ENCODE measurements around the gene STX3. TPM values are rescaled to one million over a fixed set of nuclear protein-coding genes. Genes with fewer than 3 reads are reported as not detected.

STX3 gene
- total and polyA plus RNA-seq, 2 of the 8 experiments (the other 6 are each of a cell fraction or from before 2014, with no cell fraction given): 50.5 to 56.1 TPM

DNA sequence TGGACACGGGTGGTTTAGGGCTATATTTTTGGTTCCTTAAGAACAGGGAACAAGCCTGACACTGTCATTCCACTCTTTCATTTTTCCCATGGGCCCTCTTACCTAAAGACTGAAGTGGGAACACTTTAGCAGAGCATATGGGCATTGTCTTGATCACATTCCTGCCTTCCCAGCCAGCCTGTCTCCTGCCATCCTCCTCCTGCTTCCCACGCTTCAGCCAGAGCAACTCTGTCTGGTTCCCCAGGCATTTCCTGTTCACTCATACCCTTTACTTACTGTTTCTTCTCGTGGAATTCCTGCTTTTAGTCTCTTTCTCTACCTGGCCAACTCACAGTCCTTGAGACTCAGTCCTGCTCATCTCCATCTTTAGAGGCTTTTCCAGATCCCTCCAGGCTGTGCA, 32.6 kb downstream of the STX3 start:
- no peak overlapping the region for H2AK5ac ChIP-seq (ENCODE audit: low read depth, low read length)
- H3K79me2 ChIP-seq (ENCODE audit: control insufficient read depth in 1 of 2, insufficient read depth in 2 of 2, low read length in 2 of 2): no peaks in the 10 kb centered on the region
- H3K36me3 ChIP-seq (ENCODE audit: control insufficient read depth in 2 of 4, insufficient read depth in 4 of 4, low read length in 3 of 4): peaks cover 10 to 54% (median 33%) of the 10 kb centered on the region in 4 experiments; a peak in 7 of 8 replicates
- ChIA-PET CTCF (ENCODE audit: partially characterized antibody) (interaction anchor here (0.6 to 2.0 kb wide), 7 partner anchors 12 to 119 kb away, joined by 3 to 5 read pairs (median 3); partner anchors contain the start of genes PATL1 and STX3), POLR2A (ENCODE audit: partially characterized antibody) (interaction anchor here (1.0 kb wide), 1 partner anchor 15 kb away, joined by 3 read pairs; no protein-coding TSS in a partner anchor)
- no peak overlapping the region for H2AFZ ChIP-seq (ENCODE audit: low read length)
- H3K9me3 ChIP-seq (ENCODE audit: insufficient read depth in 2 of 2, low read depth in 1 of 2, low read length in 1 of 2): peaks cover 0 to 4% of the 10 kb centered on the region in 2 experiments; a peak in 1 of 4 replicates
- no peak overlapping the region for H3K4ac ChIP-seq (replicated peaks; ENCODE audit: insufficient read length, low read depth, low read length)
- no peak overlapping the region for H3K27ac ChIP-seq (ENCODE audit: low read depth, low read length)
- no peaks in the 10 kb centered on the region; the same call in 1 of the 2 replicates for H3K23me2 ChIP-seq (ENCODE audit: low read depth, low read length)
- no peak overlapping the region for H2BK12ac ChIP-seq (ENCODE audit: low read depth, low read length)
- H2BK20ac ChIP-seq (ENCODE audit: low read length): no peak overlapping the region
- 82% methylated on average over 3 of the region's 3 CpGs; no CpG with 5 or more reads in 1 of the 2 experiments for WGBS, 2 experiments (ENCODE audit: extremely low coverage in 1 of 2, insufficient coverage in 1 of 2, insufficient read length in 1 of 2, insufficient replicate concordance in 2 of 2, low coverage in 1 of 2, low lambda C conversion rate in 2 of 2, missing lambda C conversion rate in 1 of 2)
- no peak for FAIRE-seq
- no peak overlapping the region for H3K18ac ChIP-seq (ENCODE audit: extremely low read depth, low read length)
- no peak overlapping the region for H3K4me2 ChIP-seq (ENCODE audit: insufficient read depth in 1 of 2, low read depth in 2 of 2, low read length in 2 of 2)
- H3K9ac ChIP-seq (replicated peaks in 1 of 4; ENCODE audit: extremely low read depth in 1 of 4, low read depth in 3 of 4, low read length in 3 of 4): no peak overlapping the region
- H2BK5ac ChIP-seq (ENCODE audit: low read depth, low read length): no peak overlapping the region
- DNase-seq (ENCODE audit: low read depth in 1 of 2, low spot score in 2 of 2): no peak
- no peak overlapping the region for H2BK120ac ChIP-seq (replicated peaks; ENCODE audit: low read depth, low read length)
- no peak overlapping the region for H3K14ac ChIP-seq (ENCODE audit: insufficient read length)
- H4K8ac ChIP-seq (ENCODE audit: extremely low read depth, insufficient read depth, low read length): no peak overlapping the region
- TF ChIP-seq EZH2 (IDR thresholded peaks at IDR 0.05; ENCODE audit: low read depth, low read length, severe bottlenecking) (no peak), TAF7 (optimal IDR thresholded peaks at IDR 0.05; ENCODE audit: borderline replicate concordance, low read depth, low read length) (no peak), SUZ12 (IDR thresholded peaks at IDR 0.05; ENCODE audit: low read length) (no peak), RXRA (IDR thresholded peaks at IDR 0.05; ENCODE audit: insufficient read depth, low read depth, low read length) (no peak), HDAC2 (IDR thresholded peaks at IDR 0.05; ENCODE audit: borderline replicate concordance in 1 of 2, low read depth in 2 of 2, low read length in 2 of 2) (no peak), NRF1 (IDR thresholded peaks at IDR 0.05; ENCODE audit: low read depth, low read length) (no peak), YY1 (IDR thresholded peaks at IDR 0.05; ENCODE audit: low read depth, low read length) (no peak), RFX5 (IDR thresholded peaks at IDR 0.05; ENCODE audit: borderline replicate concordance, low read depth, low read length) (no peak), BACH1 (IDR thresholded peaks at IDR 0.05; ENCODE audit: low read length) (no peak), SRF (IDR thresholded peaks at IDR 0.05; ENCODE audit: low read depth, low read length) (no peak), CHD2 (IDR thresholded peaks at IDR 0.05; ENCODE audit: low read length) (no peak)
- H4K5ac ChIP-seq (ENCODE audit: insufficient read length, low read depth, low read length): no peak overlapping the region
- H2BK15ac ChIP-seq (ENCODE audit: low read length): no peak overlapping the region
- H4K20me1 ChIP-seq (replicated peaks in 1 of 2; ENCODE audit: control insufficient read depth in 1 of 2, insufficient read depth in 2 of 2, low read length in 2 of 2): peaks cover 0 to 2% of the 10 kb centered on the region in 2 experiments
- no peaks in the 10 kb centered on the region for H3K27me3 ChIP-seq (replicated peaks in 1 of 4; ENCODE audit: control insufficient read depth in 3 of 4, extremely low read depth in 1 of 4, insufficient read depth in 3 of 4, low read length in 3 of 4)
- H3K56ac ChIP-seq (replicated peaks; ENCODE audit: insufficient read length, low read depth, low read length): no peak overlapping the region
- H3K4me1 ChIP-seq (replicated peaks in 1 of 4; ENCODE audit: control insufficient read depth in 3 of 4, insufficient read depth in 4 of 4, low read length in 3 of 4): no peaks in the 10 kb centered on the region
- H4K91ac ChIP-seq (replicated peaks; ENCODE audit: insufficient read length, low read length): no peak overlapping the region
- H3K79me1 ChIP-seq (ENCODE audit: low read depth, low read length): no peaks in the 10 kb centered on the region; the same call in 1 of the 2 replicates
- no peak overlapping the region for H3K23ac ChIP-seq (ENCODE audit: insufficient read length)
- H3K4me3 ChIP-seq (ENCODE audit: extremely low read depth in 1 of 4, insufficient read depth in 2 of 4, low read depth in 3 of 4, low read length in 4 of 4): no peak overlapping the region

All from H1 (cell line).